ENCODE data around the gene ARID4A.
"Not testable (repeated sequence)": the region's sequence is repeated elsewhere in the genome, so short reads cannot be mapped to it uniquely, and the experiment has no call there.

Gene ARID4A

DNA sequence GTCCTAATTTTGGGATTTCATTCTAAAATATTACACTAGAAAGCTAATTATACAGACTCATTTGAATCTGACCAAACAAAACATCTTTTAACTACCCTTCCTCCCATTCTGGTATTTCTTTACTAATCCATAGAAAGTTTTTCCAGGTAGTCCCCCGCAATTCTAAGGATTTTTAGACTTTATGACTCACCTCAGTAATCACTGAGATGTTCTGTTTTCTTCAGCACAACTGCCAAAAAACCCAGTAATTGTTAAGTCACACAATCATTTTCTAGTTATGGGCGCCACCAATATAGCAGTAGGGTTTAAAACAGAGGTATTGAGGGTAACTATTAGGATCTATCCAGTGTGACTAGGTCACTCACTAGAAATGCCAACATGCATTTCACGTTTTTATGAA is 1.6 kb upstream of the ARID4A start:
- no peak for DNase-seq

DNA sequence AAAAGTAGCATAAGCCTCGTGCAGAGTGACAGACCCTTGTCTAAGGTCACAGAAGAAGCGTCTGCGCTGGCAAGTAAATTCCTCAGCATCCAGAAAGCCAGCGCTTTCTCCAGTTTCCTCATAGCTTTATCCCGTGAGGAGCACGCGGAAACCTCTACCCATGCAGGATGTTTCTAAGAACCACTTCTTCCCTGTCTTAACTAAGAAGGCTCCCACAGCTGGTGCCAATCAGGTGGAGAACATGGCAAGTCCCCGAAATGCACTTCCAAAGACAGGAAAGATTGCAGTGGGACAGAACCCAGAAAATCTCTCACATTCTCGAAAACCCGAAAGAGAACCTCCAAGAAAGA is 968 bp upstream of the ARID4A start:
- DNase-seq, result no peak

DNA sequence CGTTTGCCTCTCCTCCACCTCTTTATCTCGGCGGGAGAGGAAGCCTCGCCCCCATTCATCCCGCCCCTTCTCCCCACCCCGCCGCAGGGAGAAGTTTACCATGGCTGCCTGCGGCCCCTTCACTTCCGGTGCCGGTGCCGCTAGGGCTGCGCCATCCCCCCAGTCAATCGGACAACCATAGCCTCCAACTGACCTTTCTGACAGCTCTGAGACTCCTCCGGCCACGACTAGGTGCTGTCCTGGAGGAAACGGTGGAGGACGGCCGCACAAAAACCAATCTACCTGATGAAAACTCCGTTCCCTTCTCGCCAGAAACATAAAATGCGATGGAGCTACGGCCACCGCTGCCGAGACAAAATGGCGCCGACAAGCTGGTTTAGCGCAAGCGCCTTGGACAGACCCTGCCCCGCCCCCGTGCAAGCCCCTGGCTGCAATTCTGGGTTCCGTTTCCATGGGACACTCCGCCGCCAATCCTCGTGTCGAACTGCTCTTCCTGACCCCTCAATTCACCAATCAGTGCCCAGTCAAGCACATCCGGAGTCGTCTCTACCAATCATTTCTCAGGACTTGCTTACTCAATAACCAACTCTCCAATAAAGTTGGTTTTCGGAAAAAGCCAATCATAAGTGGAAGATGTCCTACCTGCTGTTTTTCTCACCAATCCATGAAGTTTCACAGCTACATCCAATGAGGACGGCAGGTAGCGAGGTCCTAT is 436 bp upstream of the ARID4A start:
- peak; percentile 99 to 100 for DNase-seq

DNA sequence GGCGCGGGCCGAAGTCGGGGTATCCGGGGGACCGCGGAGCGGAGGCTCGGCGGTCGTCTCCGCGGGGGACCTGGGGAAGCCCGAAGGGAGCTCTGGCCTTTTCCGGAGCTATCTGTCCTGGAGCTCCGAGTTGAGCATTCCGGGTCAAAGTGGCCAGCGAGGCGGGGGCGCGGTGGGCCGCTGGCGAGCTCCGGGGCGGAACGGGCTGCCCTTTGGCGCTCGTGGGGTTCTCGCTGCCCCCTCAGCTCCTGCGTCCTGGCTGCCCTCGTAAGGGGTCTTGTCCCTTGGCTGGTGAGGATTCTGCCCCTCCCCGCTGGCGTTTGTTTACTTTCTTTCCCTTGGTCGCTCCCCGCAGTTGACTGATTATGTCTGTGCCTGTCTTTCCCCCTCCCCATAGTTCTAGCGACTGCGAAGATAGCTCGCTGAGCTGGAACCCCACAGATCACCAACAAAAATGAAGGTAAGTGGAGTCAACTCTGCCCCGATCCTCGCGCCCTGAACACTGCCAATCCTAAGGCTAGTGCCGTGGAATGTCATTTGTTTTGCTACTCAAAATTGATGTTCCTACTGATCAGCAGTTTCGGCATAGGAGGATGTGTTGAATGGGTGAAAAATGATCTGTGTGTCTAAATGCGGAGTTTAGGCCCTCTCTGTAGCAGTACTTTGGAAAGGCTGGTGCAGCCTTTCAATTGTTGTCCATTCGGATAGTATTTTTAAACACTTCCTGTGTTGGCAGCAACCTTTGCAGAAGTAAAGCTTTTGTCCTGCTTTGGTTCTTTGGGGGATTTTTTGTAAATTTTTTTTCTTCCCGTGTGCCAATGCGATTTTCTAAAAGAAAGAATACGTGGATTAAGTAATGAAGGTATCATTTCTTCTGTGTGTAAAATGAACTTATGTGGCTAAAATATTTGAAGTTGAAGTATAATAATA is 1.3 kb downstream of the ARID4A start:
- no peak for DNase-seq

DNA sequence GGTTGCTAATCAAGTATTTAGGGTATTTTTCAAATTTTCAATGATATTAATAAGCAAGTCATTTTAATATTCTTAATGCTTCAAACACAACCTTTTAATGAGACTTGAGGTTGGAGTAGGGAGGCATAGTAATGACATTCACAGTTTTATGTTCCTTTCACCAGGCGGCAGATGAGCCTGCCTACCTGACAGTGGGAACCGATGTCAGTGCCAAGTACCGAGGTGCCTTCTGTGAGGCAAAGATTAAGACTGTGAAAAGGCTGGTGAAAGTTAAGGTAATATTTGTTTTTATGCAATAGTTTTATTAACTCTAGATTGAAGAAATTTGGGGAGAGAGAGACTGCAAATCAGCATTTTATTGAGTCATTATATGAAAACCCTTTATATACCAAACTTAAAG is 3.1 kb downstream of the ARID4A start:
- DNase-seq, result no peak

DNA sequence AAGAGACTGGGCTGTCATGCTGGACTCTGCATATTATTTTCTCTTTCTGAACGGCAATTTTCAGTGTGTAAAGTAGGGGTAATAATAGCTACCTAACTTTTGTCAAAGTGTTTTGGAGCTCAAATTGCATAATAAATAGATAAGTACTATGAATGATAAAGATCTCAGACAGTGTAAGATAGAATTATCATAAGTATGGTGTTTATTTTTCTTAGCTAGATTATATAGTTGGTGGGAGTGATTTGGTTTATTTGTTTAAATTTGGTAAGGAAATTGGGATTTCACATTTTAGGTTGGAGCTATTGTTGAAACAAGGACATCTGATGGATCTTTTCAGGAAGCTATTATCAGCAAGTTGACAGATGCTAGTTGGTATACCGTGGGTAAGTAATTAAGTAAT is 7.4 kb downstream of the ARID4A start:
- DNase-seq, result no peak

DNA sequence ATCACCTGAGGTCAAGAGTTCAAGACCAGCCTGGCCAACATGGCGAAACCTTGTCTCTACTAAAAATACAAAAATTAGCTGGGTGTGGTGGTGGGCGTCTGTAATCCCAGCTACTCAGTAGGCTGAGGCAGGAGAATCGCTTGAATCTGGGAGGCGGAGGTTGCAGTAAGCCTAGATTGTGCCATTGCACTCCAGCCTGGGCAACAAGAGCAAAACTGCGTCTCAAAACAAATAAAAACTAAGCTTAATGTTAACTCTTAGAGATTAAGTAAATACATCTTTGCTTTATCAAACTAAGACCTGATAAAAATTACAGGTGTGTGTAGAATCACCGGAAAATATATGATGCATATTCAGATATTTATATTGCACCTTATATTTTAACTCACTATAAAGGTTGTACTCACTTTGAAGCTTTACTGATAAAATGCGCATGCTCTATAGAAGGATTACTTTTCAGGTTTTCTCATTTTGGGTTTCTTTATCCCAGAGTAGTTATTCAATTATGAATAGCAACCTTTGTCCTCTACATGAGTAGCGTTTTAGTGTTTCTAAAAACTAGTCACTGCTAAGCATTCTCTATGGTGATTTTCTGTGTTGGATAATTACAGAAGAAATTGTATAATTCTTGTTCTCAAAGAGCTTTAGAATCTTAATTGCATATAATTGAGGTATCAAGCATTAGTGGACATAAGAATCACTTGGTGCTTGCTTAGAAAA is 9.4 kb downstream of the ARID4A start:
- no peak for DNase-seq

DNA sequence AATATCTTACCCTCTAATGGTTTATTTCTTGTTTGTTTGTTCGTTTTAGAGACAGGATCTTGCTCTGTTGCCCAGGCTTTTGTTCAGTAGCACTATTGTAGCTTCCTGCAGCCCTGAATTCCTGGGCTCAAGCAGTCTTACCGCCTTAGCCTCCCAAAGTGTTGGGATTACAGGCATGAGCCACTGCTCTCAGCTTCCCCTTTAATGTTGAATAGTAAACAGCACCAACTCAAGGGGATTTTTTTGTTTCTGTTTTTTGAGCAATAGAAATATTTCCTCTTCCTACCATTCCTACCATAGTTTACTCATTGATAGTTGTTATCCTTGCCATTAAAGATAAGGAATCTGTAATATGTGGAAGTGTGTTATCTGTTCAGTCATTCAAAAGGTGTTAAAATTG is 10.7 kb downstream of the ARID4A start:
- DNase-seq, result no peak

DNA sequence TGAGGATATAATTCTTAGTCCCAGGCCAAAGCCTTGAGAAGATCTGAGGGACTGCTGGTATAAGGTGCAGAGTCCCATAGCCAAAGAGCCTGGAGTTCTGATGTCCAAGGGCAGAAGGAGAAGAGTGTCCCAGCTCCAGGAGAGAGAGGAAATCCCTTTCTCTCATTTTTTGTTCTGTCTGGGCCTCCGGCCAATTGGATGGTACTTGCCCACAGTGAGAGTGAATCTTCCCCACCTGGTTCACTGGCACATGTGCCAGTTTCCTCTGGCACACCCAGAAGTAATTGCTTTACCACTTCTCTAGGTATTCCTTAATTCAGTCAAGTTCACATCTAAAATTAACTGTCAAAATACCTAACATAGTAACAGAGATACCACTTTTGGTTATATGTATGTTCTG is 15.3 kb downstream of the ARID4A start:
- no peak for DNase-seq

DNA sequence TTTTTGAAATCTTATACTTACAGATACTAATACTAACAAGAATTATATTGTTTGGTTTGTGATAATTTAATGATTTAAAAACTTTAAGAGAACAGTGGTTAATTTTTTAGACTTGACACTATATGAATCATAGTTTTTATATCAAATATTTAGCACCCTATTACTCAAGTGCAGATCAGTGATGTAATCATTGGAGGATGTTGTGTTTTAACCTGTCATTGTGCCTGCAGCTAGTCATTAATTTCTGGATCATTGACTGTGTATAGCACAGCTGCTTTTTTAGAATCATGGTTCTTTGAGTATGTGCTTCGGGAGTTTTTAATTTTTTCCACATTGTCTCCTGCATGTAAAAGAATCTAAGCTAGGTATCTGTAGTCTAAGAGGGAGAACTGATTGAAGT is 17.3 kb downstream of the ARID4A start:
- DNase-seq, result no peak

DNA sequence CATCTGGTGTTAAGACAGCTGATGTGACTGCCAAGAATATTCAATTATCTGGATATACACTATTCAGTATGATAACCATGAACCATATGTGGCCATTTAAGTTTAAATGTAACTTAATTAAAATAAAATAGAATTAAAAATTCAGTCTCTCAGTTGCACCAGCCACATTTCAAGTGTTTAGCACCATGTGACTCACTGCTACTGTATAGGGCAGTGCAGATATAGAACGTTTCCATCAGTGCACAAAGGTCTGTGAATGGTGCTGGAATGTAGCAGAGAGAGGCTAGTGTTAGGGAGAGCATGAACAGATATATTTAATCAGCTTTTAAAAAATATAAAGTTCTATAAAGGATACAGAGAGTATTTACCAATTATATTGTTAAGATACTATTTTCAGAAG is 28.7 kb downstream of the ARID4A start:
- no peak for DNase-seq

DNA sequence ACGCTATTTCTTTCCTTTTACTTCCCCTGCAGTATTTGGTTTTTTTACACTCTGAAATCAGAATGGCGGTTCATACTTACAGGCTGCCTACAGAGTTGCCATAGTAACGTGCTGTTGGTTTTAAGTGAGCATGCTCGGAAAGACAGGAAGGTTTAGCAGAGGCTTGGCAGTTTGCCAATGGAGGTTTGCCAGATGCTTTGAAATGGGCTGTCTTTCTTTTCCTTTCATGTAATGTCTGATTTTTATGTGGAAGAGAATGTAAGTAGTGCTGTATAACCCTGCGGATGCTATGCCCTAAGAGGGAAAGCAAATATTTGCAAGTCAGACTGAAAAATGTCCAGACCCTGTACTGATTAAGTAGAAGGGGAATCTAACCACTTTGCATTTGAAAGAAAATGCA is 32.8 kb downstream of the ARID4A start:
- peak; percentile 94 to 97 for DNase-seq

DNA sequence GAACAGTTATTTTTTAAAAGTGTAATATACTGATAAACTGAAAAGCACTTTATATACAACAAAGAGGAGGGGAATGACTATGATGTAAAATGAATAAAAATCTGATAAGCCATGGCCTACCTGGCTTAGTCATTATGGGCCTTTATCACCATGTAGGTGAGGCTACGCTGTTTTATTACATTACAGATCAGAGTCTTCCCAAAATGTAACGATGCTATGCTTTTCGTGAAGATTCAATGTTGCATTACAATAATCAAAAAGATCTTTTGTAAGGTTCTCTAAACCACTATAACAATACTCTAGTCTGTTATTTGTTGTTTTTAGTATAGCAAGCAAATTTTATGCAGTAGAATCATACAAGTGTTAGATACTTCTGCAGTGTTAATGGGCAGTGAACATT is 34.2 kb downstream of the ARID4A start:
- DNase-seq, result no peak

DNA sequence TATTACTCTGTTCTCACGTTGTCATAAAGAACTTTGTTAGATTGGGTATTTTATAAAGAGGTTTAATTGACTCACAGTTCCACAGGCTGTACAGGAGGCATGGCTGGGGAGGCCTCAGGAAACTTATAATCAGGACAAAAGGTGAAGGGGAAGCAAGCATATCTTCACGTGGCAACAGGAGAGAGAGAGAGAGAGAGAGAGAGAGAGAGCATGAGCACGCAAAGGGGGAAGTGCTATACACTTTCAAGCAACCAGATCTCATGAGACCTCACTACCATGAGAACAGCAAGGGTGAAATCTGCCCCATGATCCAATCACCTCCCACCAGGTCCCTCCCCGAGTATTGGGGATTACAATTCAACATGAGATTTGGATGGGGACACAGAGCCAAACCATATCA is 41.3 kb downstream of the ARID4A start:
- not testable (repeated sequence) for DNase-seq

DNA sequence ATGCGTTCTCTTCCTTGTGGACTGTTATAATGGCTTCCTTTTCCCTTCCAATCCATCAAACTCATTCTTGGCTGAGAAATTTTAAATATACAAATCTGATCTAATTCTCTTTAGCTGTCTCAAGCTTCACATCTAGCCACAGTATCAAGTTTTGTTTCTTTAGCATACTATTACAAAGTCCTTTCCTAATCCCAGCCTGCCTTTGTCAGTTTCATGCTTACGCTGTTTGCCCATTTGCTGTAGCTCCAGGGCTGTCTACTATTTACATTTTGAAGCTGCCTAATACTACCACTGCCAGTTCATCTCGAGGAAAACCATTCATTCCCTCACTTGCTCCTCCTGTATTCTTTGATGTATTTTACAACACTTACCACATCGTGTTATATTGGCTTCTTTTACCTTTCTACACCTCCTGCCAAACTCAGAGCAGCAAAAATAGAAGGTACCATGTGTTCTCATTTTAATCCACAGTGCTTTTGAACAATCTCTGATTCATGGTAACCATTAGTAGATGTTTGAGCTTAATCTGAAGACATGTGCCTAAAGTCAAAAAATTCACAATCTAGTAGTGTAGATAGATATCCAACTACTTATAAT is 42.9 kb downstream of the ARID4A start:
- DNase-seq, result no peak

DNA sequence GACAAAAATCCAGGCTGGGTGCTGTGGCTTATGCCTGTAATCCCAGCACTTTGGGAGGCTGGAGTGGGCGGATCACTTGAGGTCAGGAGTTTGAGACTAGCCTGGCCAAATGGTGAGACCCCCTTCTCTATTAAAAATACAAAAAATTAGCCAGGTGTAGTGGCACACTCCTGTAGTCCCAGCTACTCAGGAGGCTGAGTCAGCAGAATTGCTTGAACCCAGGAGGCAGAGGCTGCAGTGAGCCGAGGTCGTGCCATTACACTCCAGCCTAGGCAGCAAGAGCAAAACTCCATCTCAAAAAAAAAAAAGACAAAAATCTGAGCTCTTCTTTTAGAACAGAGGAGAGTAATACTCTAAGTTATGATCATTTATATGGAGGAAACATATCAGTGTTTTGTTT is 45.2 kb downstream of the ARID4A start:
- not testable (repeated sequence) for DNase-seq

DNA sequence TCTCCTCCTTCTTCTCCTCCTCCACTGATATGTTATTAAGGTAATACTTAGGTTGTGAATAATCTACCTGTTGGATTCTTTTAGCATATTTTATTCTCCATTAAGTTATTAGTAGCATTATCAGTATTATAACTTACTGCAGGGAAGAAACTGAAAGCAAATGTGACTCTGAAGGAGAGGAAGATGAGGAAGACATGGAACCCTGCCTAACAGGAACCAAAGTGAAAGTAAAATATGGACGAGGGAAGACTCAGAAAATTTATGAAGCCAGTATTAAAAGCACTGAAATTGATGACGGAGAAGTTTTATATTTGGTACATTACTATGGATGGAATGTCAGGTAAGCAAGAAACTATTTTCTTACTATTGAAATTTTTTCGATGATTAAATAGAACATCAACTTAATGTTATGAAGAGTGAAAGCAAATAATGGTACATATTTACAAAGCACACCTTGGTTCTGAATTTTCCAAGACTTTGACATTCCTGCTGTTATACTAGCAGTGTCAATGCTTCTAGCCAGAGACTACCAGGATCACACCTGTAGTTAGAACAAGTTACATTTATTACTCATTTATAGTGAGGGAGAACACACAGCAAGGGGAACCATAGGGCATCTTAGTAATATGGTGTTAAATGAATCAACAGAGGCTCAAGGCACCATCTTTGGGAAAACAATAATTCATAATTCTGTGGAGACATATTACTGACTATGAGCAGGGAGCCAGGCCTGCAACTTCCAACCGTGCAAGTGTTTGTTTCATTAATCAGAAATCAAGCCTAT is 55.4 kb downstream of the ARID4A start:
- DNase-seq, result peak in 1 of 2 donors; percentile 25

DNA sequence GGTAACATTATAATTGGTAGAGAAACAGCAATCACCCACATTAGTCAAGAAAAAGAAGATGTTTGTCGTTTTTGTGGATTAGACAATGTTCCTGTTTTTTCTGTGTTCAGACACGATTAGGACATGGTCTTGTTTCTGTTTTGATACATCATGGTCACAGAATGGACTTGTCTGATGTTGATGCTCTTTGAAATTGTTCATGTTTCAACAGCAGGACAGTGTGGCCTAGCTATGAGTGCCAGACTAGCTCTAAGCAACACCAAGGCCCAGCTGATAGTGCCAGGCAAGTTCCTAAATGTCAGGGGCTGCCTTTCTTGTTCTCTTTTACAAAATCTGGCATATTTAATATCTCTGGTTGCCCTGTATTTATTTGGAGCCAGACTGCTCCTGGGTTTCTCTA is 56.5 kb downstream of the ARID4A start:
- no peak for DNase-seq

DNA sequence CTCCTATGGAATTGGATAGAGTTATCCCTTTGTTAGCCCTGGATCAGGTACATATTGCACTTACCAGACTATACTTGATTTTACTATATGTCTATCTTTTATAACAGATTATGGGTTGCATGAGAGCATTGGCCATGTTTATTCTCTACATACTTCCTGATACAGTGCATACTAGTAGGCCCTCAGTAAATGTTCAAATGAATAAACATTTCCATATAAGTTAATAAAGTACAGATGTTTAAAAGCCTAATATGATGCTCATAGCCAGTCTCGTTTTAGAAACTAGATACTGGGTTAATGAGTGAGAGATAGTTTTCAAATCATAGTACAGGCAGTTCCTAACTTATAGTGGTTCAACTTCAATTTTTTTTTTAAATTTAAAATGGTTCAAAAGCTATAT is 57.9 kb downstream of the ARID4A start:
- no peak for DNase-seq

DNA sequence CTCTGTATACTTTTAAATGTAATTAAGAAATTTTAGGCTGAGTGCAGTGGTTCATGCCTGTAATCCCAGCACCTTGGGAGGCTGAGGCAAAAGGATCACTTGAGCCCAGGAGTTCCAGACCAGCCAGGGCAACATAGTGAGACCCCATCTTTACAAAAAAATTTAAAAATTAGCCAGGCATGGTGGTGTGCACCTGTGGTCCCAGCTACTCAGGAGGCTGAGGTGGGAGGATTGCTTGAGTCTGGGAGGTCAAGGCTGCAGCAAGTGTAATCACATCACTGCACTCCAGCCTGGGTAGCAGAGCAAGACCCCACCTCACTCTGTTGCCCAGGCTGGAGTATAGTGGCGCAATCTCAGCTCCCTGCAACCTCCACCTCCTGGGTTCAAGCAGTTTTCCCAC is 63.9 kb downstream of the ARID4A start:
- DNase-seq, result not testable (repeated sequence)

DNA sequence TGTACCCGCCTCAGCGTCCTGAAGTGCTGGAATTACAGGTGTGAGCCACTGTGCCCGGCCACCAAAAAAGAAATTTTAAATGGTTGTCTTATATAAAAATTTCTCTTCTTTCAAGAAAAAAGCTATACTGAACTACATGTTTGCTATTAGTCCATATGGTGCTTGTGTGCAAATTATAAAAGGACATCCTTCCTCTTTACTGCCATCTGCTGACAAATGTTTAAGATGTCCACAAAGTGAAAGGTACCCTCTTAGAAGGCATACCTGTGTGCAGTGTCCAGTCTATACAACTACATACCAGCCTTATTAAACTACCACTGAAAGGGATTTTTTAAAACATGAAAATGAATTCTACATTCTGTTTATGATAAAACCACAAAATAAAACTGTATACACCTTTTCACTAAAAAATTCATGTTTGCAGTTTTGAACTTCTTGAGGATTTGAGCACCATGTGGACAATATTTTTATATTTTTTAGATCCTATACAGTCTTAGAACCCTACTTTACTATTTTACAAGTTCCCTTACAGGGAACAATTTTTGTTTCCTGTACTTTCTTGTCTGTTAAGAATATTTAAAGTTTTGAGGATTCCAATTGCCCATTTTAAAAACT is 64.5 kb downstream of the ARID4A start:
- DNase-seq, result peak in 1 of 2 donors; percentile 53

DNA sequence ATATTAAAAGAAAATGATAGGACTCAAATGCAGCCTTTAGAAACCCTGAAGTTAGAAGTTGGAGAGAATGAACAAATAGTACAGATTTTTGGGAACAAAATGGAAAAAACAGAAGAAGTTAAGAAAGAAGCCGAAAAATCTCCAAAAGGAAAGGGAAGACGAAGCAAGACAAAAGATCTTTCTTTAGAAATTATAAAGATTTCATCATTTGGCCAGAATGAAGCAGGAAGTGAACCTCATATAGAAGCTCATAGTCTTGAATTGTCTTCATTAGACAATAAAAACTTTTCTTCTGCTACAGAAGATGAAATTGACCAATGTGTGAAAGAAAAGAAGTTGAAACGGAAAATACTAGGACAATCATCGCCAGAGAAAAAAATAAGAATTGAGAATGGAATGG is 66.0 kb downstream of the ARID4A start:
- DNase-seq, result no peak

All from CD4-positive, alpha-beta T cell treated with Interleukin-4 for 1 hour (primary cell).